Suprapubic skin (tissue), 4 donors: ENCODE measurements around the gene CXorf38. TPM values are rescaled to one million over a fixed set of nuclear protein-coding genes. Genes with fewer than 3 reads are reported as not detected.
"Not testable (repeated sequence)": the region's sequence is repeated elsewhere in the genome, so short reads cannot be mapped to it uniquely, and the experiment has no call there.

Source experiments
- DNase-seq, 2 donors: peaks; one replicate each; pipeline ENCODE4 v3.0.0-alpha.2; 2019; ENCODE audit warnings: low spot score in 2 of 2
- H3K27ac ChIP-seq: fragments of 200-600 bp; sonication (generic); one replicate; pipeline ENCODE4 v1.5.1; 2019
- H3K27me3 ChIP-seq: fragments of 200-600 bp; sonication (generic); one replicate; pipeline ENCODE4 v1.5.1; 2019
- H3K36me3 ChIP-seq: fragments of 200-600 bp; sonication (generic); one replicate; pipeline ENCODE4 v1.5.1; 2019
- H3K4me1 ChIP-seq: fragments of 200-600 bp; sonication (generic); one replicate; pipeline ENCODE4 v1.5.1; 2019
- H3K4me3 ChIP-seq: fragments of 200-600 bp; sonication (generic); one replicate; pipeline ENCODE4 v1.5.1; 2019; ENCODE audit warnings: mild to moderate bottlenecking
- H3K9me3 ChIP-seq: fragments of 200-600 bp; sonication (generic); one replicate; pipeline ENCODE4 v1.5.1; 2019
- EP300 ChIP-seq: sonication (generic); formaldehyde crosslinking; IDR thresholded peaks from one replicate; pipeline ENCODE4 v1.6.1; 2017; ENCODE audit warnings: antibody characterized with exemption
- POLR2A ChIP-seq, 2 donors: fragments of 450-650 bp; IDR thresholded peaks; one replicate each; pipeline ENCODE4 v1.6.1; 2017; ENCODE audit warnings: antibody characterized with exemption in 2 of 2, mild to moderate bottlenecking in 2 of 2, moderate library complexity in 2 of 2
- POLR2AphosphoS5 ChIP-seq, 3 donors: sonication (generic); formaldehyde crosslinking; IDR thresholded peaks; one replicate each; pipeline ENCODE4 v1.6.1; 2017; ENCODE audit warnings: antibody characterized with exemption in 3 of 3
- WGBS: methylation state at CpG from one replicate; pipeline ENCODE4 v1.1.5; 2018; 5-methylcytosine and 5-hydroxymethylcytosine counted together
- total RNA-seq, 4 donors: library from RNA; depleted of rRNA; stranded (reverse); fragments of >200 nt; gene quantifications; one replicate each; pipeline ENCODE4 v1.1.0, GENCODE V29; 2016
- TF ChIP-seq, protein P1 (sequence below), 2 donors: fragments of 200-600 bp in 1 of 2; fragments of 450-650 bp in 1 of 2; sonication (generic) in 1 of 2; IDR thresholded peaks; one replicate each; pipeline ENCODE4 v1.5.1; 2016 to 2019; ENCODE audit warnings: antibody characterized with exemption in 2 of 2, mild to moderate bottlenecking in 1 of 2, moderate library complexity in 1 of 2

The CXorf38 gene
- total RNA-seq, 4 donors from 2014 or later = 9.8 to 15.6 (median 12.1) TPM

DNA sequence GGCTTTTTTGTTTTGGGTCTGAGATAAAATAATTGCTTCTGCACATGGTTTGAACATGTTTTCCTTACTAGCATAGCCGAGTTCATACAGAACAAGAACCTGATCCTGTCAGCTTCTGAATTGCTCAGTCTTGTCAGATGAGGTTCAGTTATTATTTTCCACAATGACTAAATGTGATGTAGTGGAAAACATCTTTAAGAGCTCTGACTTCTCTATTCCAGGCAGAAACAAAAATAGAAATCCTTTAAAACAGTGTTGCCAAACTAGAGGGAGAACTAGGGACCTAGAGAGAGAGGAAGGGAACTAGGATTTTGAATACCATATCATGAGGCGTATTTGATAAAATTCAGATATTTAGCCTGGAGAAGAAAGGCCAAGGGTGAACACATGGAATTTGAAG is 64.5 kb downstream of the CXorf38 start:
- DNase-seq = no peak
- Histone ChIP-seq H3K27me3 (no peaks in the 10 kb centered on the region), H3K27ac (no peak overlapping the region), H3K4me1 (peaks cover 7% of the 10 kb centered on the region), H3K9me3 (no peaks in the 10 kb centered on the region), H3K36me3 (no peaks in the 10 kb centered on the region), H3K4me3 (no peak overlapping the region)
- WGBS = 69% methylated on average over 2 of the region's 2 CpGs
- TF ChIP-seq, protein P1, sequence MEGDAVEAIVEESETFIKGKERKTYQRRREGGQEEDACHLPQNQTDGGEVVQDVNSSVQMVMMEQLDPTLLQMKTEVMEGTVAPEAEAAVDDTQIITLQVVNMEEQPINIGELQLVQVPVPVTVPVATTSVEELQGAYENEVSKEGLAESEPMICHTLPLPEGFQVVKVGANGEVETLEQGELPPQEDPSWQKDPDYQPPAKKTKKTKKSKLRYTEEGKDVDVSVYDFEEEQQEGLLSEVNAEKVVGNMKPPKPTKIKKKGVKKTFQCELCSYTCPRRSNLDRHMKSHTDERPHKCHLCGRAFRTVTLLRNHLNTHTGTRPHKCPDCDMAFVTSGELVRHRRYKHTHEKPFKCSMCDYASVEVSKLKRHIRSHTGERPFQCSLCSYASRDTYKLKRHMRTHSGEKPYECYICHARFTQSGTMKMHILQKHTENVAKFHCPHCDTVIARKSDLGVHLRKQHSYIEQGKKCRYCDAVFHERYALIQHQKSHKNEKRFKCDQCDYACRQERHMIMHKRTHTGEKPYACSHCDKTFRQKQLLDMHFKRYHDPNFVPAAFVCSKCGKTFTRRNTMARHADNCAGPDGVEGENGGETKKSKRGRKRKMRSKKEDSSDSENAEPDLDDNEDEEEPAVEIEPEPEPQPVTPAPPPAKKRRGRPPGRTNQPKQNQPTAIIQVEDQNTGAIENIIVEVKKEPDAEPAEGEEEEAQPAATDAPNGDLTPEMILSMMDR (IDR thresholded peaks at IDR 0.05) = no peak
- no peak for TF ChIP-seq POLR2AphosphoS5 (IDR thresholded peaks at IDR 0.05)
- TF ChIP-seq EP300 = no peak
- TF ChIP-seq POLR2A (IDR thresholded peaks at IDR 0.05) = no peak

DNA sequence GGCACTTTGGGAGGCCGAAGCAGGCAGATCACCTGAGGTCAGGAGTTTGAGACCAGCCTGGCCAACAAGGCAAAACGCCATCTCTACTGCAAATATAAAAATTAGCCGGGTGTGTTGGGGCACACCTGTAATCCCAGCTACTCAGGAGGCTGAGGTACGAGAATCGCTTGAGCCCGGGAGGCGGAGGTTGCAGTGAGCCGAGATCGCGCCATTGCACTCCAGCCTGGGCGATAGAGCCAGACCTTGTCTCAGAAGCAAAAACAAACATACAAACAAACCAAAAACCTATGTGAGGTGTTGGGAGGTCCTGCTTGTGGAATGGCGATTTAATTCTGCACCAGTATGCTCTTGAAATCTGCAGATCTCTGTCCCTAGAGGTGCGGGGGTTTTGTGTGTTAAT is 65.2 kb downstream of the CXorf38 start:
- H3K4me3 ChIP-seq = peak overlapping the region; percentile 83
- not testable (repeated sequence) for H3K27ac ChIP-seq, DNase-seq, H3K27me3 ChIP-seq, H3K9me3 ChIP-seq, H3K4me1 ChIP-seq, H3K36me3 ChIP-seq
- 93% methylated on average over 13 of the region's 13 CpGs for WGBS

DNA sequence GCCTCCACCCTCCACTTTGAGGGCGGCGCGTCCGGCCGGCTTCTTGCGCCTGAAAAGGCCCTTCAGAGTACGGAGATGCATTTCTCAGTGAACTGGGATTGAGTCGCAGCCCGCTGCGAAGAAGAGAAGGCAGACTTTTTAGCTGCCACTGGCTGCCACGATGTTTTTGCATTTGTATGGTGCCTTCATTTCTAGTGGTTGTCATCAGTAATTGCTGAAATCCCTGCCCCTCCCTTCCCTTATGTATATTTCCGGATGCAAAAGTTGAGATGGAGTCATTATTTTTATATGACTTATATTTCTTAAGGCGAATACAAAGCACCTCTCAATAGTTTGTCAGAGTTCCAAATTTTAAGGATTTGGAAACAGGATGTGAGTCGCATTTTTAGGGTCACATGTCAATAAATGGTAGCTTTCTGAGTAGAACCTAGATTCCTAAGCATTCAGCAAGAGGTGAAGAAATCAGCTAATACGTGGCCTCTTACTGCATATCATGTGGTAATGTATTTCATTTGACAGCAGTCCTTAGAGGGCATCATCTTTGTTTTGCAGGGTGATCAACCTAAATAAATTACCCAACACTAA is 65.9 kb downstream of the CXorf38 start:
- WGBS = 13% methylated on average over 15 of the region's 15 CpGs
- H3K4me3 ChIP-seq = peak overlapping the region; percentile 83
- DNase-seq = no peak
- no peaks in the 10 kb centered on the region for H3K36me3 ChIP-seq
- peak overlapping the region; percentile 94 for H3K27ac ChIP-seq
- no peaks in the 10 kb centered on the region for H3K9me3 ChIP-seq
- no peaks in the 10 kb centered on the region for H3K27me3 ChIP-seq
- peaks cover 7% of the 10 kb centered on the region for H3K4me1 ChIP-seq
- TF ChIP-seq POLR2A (IDR thresholded peaks at IDR 0.05) (no peak), POLR2AphosphoS5 (IDR thresholded peaks at IDR 0.05) (no peak), EP300 (no peak)
- TF ChIP-seq, protein P1 (IDR thresholded peaks at IDR 0.05) = no peak

DNA sequence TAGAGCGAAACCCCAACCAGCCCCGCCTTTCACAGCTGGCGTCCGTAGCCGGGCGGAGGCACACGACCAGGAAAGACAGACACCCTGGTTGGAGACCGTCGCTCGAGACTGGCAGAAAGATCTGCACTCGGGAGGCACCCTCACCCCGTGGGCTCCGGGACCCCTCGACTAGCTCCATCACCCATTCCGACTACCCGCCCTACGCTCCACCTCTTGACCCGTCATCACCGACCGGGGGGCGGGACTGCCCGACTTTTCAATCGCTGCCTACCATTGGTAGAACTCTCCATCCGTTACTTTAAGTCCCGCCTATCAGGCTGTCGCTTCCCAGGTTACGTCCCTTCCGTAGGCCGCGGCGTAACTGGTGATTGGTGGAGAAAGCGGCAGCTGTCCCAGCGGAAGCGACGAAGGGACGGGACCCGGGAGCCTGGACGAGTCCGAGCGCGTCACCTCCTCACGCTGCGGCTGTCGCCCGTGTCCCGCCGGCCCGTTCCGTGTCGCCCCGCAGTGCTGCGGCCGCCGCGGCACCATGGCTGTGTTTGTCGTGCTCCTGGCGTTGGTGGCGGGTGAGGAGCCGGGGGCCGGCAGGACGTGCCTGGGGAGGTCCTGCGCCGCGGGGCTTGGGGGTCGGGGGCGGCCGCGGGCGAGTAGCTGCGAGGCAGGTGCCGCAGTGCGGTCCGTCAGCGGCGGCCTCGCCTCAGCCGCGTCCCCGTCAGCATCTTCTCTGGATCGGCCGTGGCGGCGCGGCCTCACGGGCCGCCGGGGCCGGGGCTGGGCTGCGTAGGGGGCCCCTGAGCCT is 66.6 kb downstream of the CXorf38 start, which contains the start of gene ATP6AP2:
TSS of gene ATP6AP2 (plus strand) at position 434 of the 799 bp plus-strand sequence. CDS start at position 530, 96 bp downstream.
- H3K4me1 ChIP-seq = peaks cover 7% of the 10 kb centered on the region
- H3K36me3 ChIP-seq = no peaks in the 10 kb centered on the region
- no peaks in the 10 kb centered on the region for H3K27me3 ChIP-seq
- peak within 1 kb of the TSS; percentile 83 for H3K4me3 ChIP-seq
- H3K27ac ChIP-seq = peak within 1 kb of the TSS; percentile 94
- 30% methylated on average over 58 of the region's 89 CpGs for WGBS
- peak; percentile 16 to 74 for TF ChIP-seq POLR2A (IDR thresholded peaks at IDR 0.05)
- peak in 2 of 3 donors; percentile 6 to 62 for TF ChIP-seq POLR2AphosphoS5 (IDR thresholded peaks at IDR 0.05)
- TF ChIP-seq, protein P1 (IDR thresholded peaks at IDR 0.05) = no peak
- DNase-seq = peak; percentile 95 to 96
- H3K9me3 ChIP-seq = no peaks in the 10 kb centered on the region

DNA sequence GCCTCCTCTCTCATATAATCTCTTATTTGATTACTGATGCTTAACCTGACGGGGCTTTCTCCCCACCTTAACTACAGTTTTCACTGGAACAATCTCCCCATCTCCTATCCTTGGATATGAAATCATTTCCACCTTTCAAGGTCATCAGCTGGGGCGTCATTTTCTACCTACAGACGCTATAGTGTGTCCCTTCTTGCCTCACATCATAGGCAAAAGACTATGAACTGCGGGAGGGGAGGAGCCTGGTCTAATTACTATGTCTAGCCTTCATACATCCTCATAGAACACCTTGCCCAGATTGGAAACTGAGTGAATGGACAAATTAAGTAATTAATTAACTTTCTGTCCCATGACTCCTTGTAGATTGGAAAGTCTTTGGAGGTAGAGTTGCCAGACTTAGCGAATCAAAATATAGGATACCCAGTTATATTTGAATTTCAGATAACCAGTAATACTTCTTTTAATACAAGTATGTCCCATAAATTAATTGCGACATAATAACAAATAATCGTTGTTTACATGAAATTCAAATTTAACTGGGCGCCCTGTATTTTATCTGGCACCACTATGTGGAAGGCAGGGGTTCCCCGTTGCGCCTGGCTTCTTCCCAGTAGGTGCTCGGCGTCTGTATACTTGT is 67.3 kb downstream of the CXorf38 start:
- no peak for DNase-seq
- Histone ChIP-seq H3K27me3 (no peaks in the 10 kb centered on the region), H3K4me3 (peak overlapping the region; percentile 83), H3K36me3 (no peaks in the 10 kb centered on the region), H3K4me1 (peaks cover 7% of the 10 kb centered on the region), H3K9me3 (no peaks in the 10 kb centered on the region), H3K27ac (peak overlapping the region; percentile 94)
- TF ChIP-seq POLR2AphosphoS5 (IDR thresholded peaks at IDR 0.05) (no peak), POLR2A (IDR thresholded peaks at IDR 0.05) (no peak), EP300 (no peak)
- TF ChIP-seq, protein P1 (IDR thresholded peaks at IDR 0.05) = no peak
- 37% methylated on average over 12 of the region's 12 CpGs for WGBS
